Peyer's patch (tissue), 4 donors: ENCODE measurements around the gene TCEANC.

Experiments used
- CTCF ChIP-seq, 6 experiments: fragments of 450-650 bp in 4 of 6; fragments of 200-600 bp in 2 of 6; sonication (generic) in 1 of 6; IDR thresholded peaks; one replicate each; pipeline ENCODE4 v1.5.1; 2017 to 2019; ENCODE audit warnings: antibody characterized with exemption in 6 of 6, mild to moderate bottlenecking in 3 of 6, moderate library complexity in 1 of 6
- POLR2A ChIP-seq, 2 donors: fragments of 450-650 bp; IDR thresholded peaks; one replicate each; pipeline ENCODE4 v1.5.1; 2017; ENCODE audit warnings: antibody characterized with exemption in 2 of 2, mild to moderate bottlenecking in 2 of 2, moderate library complexity in 2 of 2

GRCh38 chrX:13667919-13668318 lies 15.0 kb downstream of the TCEANC start:
- no peak for TF ChIP-seq CTCF (IDR thresholded peaks at IDR 0.05)
- no peak for TF ChIP-seq POLR2A (IDR thresholded peaks at IDR 0.05)
